Heart right ventricle (tissue), 16 donors: ENCODE data around the gene BTBD9. TPM values are rescaled to one million over a fixed set of nuclear protein-coding genes. Genes with fewer than 3 reads are reported as not detected.

Experiments
- ATAC-seq, 8 donors: fragments of 200-7000 bp; cut with Tn5 transposase; one replicate each; pipeline ENCODE4 v1.9.1; 2020; ENCODE audit warnings: mild to moderate bottlenecking in 8 of 8, moderate library complexity in 8 of 8, moderate number of reproducible peaks in 1 of 8
- DNase-seq, 2 donors: peaks; one replicate each; pipeline ENCODE4 v3.0.0-alpha.2; 2020
- H3K27ac ChIP-seq, 10 donors: fragments of 200-600 bp; sonication (generic) in 2 of 10; one replicate each; pipeline versions ENCODE4 v1.5.0 to v1.8.0; 2020 to 2022; ENCODE audit warnings: mild to moderate bottlenecking in 3 of 10
- H3K27me3 ChIP-seq, 7 donors: fragments of 200-600 bp; one replicate each; pipeline ENCODE4 v1.8.0; 2021 to 2022; ENCODE audit warnings: mild to moderate bottlenecking in 2 of 7
- H3K36me3 ChIP-seq, 9 donors: fragments of 200-600 bp; sonication (generic) in 1 of 9; one replicate each; pipeline versions ENCODE4 v1.5.0 to v1.8.0; 2020 to 2022; ENCODE audit warnings: mild to moderate bottlenecking in 2 of 9
- H3K4me1 ChIP-seq, 9 donors: fragments of 200-600 bp; sonication (generic) in 1 of 9; one replicate each; pipeline versions ENCODE4 v1.5.0 to v1.8.0; 2020 to 2022; ENCODE audit warnings: mild to moderate bottlenecking in 4 of 9
- H3K4me3 ChIP-seq, 10 donors: fragments of 200-600 bp; sonication (generic) in 2 of 10; one replicate each; pipeline versions ENCODE4 v1.5.0 to v1.8.0; 2020 to 2022; ENCODE audit warnings: mild to moderate bottlenecking in 7 of 10, moderate library complexity in 2 of 10
- H3K9me3 ChIP-seq, 11 donors: fragments of 200-600 bp in 10 of 11; sonication (generic) in 2 of 11; one replicate each; pipeline versions ENCODE4 v1.5.0 to v1.8.0; 2013 to 2022; ENCODE audit warnings: mild to moderate bottlenecking in 2 of 11, control low read depth in 1 of 11, moderate library complexity in 1 of 11
- WGBS, 2 donors: extraction: QIAGEN DNeasy Blood & Tissue Kit; methylation state at CpG; one replicate each; pipeline ENCODE4 v1.1.7; 2013; ENCODE audit warnings: inconsistent platforms in 1 of 2; 5-methylcytosine and 5-hydroxymethylcytosine counted together
- intact Hi-C, 10 donors: fragments of 100-400 bp; cut with DNase I; formaldehyde crosslinking; loops; one replicate each; pipeline versions ENCODE4 v1.11.1 to v1.14.2; 2022
- polyA plus RNA-seq, 2 donors: library from polyadenylated mRNA; stranded (reverse); fragments of 200-250 nt; gene quantifications; one replicate each; pipeline ENCODE4 v1.2.3, GENCODE V29; 2013
- total RNA-seq, 10 donors: library from RNA; stranded (reverse); fragmentation: NEBNext Ultra II Directional in 3 of 10; extraction: Animal tissue kit (Norgen Biotek cat#: 25700) in 3 of 10; gene quantifications; one replicate each; pipeline versions ENCODE4 v1.2.1 to v1.2.4, GENCODE V29; 2021 to 2023
- TF ChIP-seq, protein P1 (sequence below), 9 donors: fragments of 200-600 bp; sonication (generic) in 2 of 9; IDR thresholded peaks; one replicate each; pipeline versions ENCODE4 v1.5.0 to v1.8.0; 2021 to 2022; ENCODE audit warnings: antibody characterized with exemption in 9 of 9, mild to moderate bottlenecking in 5 of 9, moderate library complexity in 1 of 9
- donor health status: Arrhythmogenic right ventricular cardiomyopathy.
- donor health status: ischemic (EF 13 %, LVEDD 7.1; RV severe dilation, severe dysfunction).
- donor health status: healthy with polysubstance abuse.
- donor health status: DM: no; HTN: yes; CAD: no.
- donor health status: DM: no; HTN: no; CAD: no.
- donor health status: ischemic (EF 25% LVEDD 6.9; RV normal size, moderate dysfunction).
- donor health status: ischemic (EF 25% LVEDD 5.7; RV mildly dilated, moderate dysfunction).
- donor health status: healthy.
- donor health status: DM: yes; HTN: yes; CAD: no.
- donor health status: Ischemic cardiomyopathy.
- donor health status: ischemic (EF 35%, LVEDD 5.7; RV mildly dilated, moderate dysfunction).
- donor health status: nonischemic (EF 11% LVEDD 7.7; RV severe dilation, severe dysfunction).
- donor health status: DM: yes; HTN: yes; CAD: no.
- donor health status: PGD.
- donor health status: ischemic (EF 29% LVEDD 5.4; RV normal size, mild dysfunction).
- donor health status: nonischemic (EF 23%, LVEDD 6.1; RV moderate dilation, normal function).

The BTBD9 gene
- total and polyA plus RNA-seq, 12 donors = 4.2 to 27.7 (median 18.3) TPM

DNA sequence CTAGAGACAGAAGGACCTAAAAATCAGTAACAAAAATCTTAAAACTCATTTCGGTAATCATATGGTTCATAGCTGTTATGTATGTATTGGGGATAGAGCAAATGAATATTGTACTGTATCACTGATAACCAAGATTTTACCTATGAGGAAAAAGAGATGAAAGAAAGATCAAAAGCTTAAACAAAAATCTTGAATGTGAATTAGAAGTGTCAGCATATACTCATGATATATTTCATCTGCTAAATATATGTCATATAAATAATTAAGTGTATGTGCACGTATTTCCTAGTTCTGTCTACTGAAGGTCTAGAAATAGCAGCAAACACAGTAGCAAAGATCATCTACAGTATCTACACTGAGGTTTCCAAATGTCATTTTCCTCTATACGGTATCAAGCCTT, 299.8 kb downstream of the BTBD9 start:
- intact Hi-C loops = no loop called here
- Histone ChIP-seq H3K27me3 (no peaks in the 10 kb centered on the region), H3K27ac (no peak overlapping the region), H3K36me3 (no peaks in the 10 kb centered on the region), H3K4me1 (no peaks in the 10 kb centered on the region), H3K9me3 (peaks cover 0 to 6% (median 0%) of the 10 kb centered on the region in 11 donors), H3K4me3 (no peak overlapping the region)
- TF ChIP-seq, protein P1, sequence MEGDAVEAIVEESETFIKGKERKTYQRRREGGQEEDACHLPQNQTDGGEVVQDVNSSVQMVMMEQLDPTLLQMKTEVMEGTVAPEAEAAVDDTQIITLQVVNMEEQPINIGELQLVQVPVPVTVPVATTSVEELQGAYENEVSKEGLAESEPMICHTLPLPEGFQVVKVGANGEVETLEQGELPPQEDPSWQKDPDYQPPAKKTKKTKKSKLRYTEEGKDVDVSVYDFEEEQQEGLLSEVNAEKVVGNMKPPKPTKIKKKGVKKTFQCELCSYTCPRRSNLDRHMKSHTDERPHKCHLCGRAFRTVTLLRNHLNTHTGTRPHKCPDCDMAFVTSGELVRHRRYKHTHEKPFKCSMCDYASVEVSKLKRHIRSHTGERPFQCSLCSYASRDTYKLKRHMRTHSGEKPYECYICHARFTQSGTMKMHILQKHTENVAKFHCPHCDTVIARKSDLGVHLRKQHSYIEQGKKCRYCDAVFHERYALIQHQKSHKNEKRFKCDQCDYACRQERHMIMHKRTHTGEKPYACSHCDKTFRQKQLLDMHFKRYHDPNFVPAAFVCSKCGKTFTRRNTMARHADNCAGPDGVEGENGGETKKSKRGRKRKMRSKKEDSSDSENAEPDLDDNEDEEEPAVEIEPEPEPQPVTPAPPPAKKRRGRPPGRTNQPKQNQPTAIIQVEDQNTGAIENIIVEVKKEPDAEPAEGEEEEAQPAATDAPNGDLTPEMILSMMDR (IDR thresholded peaks at IDR 0.05) = no peak
- ATAC-seq (no peak), DNase-seq (no peak)
- WGBS, 2 donors = 77 to 85% methylated on average over 3 of the region's 3 CpGs

- Histone ChIP-seq H3K9me3 (peaks cover 0 to 21% (median 0%) of the 10 kb centered on the region in 11 donors), H3K36me3 (peaks cover 0 to 7% (median 0%) of the 10 kb centered on the region in 9 donors), H3K4me3 (no peak overlapping the region), H3K4me1 (no peaks in the 10 kb centered on the region), H3K27ac (no peak overlapping the region), H3K27me3 (no peaks in the 10 kb centered on the region)
- ATAC-seq (no peak), DNase-seq (no peak)
- 95 to 96% methylated on average over 5 of the region's 5 CpGs for WGBS, 2 donors
- TF ChIP-seq, protein P1 (IDR thresholded peaks at IDR 0.05) = no peak
- intact Hi-C loops = no loop called here
Measured at GRCh38 chr6:38337819-38338465, 301.8 kb downstream of the BTBD9 start.

- intact Hi-C loops = no loop called here
- H3K27ac ChIP-seq = no peak overlapping the region
- DNase-seq = no peak
- no peak overlapping the region for H3K4me3 ChIP-seq
- no peaks in the 10 kb centered on the region for H3K27me3 ChIP-seq
- TF ChIP-seq, protein P1 (IDR thresholded peaks at IDR 0.05) = no peak
- no peak for ATAC-seq
- WGBS, 2 donors = 87 to 90% methylated on average over 1 of the region's 1 CpG
- peaks cover 0 to 7% (median 0%) of the 10 kb centered on the region in 9 donors for H3K36me3 ChIP-seq
- H3K9me3 ChIP-seq = peaks cover 0 to 21% (median 0%) of the 10 kb centered on the region in 11 donors
- H3K4me1 ChIP-seq = no peaks in the 10 kb centered on the region
Measured at GRCh38 chr6:38336922-38337321, 302.8 kb downstream of the BTBD9 start.

GRCh38 chr6:38326837-38327236, 312.9 kb downstream of the BTBD9 start:
- Histone ChIP-seq H3K4me3 (no peak overlapping the region), H3K4me1 (peaks cover 0 to 8% (median 0%) of the 10 kb centered on the region in 9 donors)
- WGBS, 2 donors = 85% methylated on average over 1 of the region's 1 CpG

More at GRCh38 chr6:38326837-38327236, 312.9 kb downstream of the BTBD9 start:
- Histone ChIP-seq H3K36me3 (no peaks in the 10 kb centered on the region), H3K27me3 (no peaks in the 10 kb centered on the region), H3K27ac (no peak overlapping the region), H3K9me3 (no peaks in the 10 kb centered on the region)
- TF ChIP-seq, protein P1 (IDR thresholded peaks at IDR 0.05) = no peak
- ATAC-seq (no peak), DNase-seq (no peak)
- intact Hi-C loops = loop anchor here in 1 of 10 donors (10.0 kb wide), 1 partner anchor 148 kb away; no protein-coding TSS in a partner anchor
